ENCODE results near the gene CAPN11. TPM values are rescaled to one million over a fixed set of nuclear protein-coding genes. Genes with fewer than 3 reads are reported as not detected.
"Not testable (repeated sequence)": the region's sequence is repeated elsewhere in the genome, so short reads cannot be mapped to it uniquely, and the experiment has no call there.

CAPN11 gene
- total RNA-seq, 4 donors from 2014 or later: 0.67 to 16.5 (median 4.9) TPM; not detected in 1

- no peaks in the 10 kb centered on the region for H3K36me3 ChIP-seq
- peaks cover 0 to 21% (median 0%) of the 10 kb centered on the region in 4 donors for H3K4me1 ChIP-seq
- DNase-seq: no peak
- H3K27me3 ChIP-seq: no peaks in the 10 kb centered on the region
- H3K9me3 ChIP-seq: no peaks in the 10 kb centered on the region
- no peak overlapping the region for H3K27ac ChIP-seq
- no peak for TF ChIP-seq POLR2A (IDR thresholded peaks at IDR 0.05)
- TF ChIP-seq, protein P1, sequence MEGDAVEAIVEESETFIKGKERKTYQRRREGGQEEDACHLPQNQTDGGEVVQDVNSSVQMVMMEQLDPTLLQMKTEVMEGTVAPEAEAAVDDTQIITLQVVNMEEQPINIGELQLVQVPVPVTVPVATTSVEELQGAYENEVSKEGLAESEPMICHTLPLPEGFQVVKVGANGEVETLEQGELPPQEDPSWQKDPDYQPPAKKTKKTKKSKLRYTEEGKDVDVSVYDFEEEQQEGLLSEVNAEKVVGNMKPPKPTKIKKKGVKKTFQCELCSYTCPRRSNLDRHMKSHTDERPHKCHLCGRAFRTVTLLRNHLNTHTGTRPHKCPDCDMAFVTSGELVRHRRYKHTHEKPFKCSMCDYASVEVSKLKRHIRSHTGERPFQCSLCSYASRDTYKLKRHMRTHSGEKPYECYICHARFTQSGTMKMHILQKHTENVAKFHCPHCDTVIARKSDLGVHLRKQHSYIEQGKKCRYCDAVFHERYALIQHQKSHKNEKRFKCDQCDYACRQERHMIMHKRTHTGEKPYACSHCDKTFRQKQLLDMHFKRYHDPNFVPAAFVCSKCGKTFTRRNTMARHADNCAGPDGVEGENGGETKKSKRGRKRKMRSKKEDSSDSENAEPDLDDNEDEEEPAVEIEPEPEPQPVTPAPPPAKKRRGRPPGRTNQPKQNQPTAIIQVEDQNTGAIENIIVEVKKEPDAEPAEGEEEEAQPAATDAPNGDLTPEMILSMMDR (IDR thresholded peaks at IDR 0.05): no peak
- H3K4me3 ChIP-seq: no peak overlapping the region
Observed at GRCh38 chr6:44180886-44181285, 22.3 kb downstream of the CAPN11 start.

DNA sequence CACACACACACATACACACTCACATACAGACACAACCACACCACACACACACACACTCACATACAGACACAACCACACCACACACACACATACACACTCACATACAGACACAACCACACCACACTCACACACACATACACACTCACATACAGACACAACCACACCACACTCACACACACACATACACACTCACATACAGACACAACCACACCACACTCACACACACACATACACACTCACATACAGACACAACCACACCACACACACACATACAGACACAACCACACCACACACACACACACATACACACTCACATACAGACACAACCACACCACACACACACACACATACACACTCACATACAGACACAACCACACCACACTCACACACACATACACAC lies 23.2 kb downstream of the CAPN11 start:
- H3K36me3 ChIP-seq, DNase-seq, H3K9me3 ChIP-seq, H3K27ac ChIP-seq, H3K4me3 ChIP-seq, H3K27me3 ChIP-seq: not testable (repeated sequence)
- peaks cover 0 to 13% (median 0%) of the 10 kb centered on the region in 4 donors for H3K4me1 ChIP-seq

DNA sequence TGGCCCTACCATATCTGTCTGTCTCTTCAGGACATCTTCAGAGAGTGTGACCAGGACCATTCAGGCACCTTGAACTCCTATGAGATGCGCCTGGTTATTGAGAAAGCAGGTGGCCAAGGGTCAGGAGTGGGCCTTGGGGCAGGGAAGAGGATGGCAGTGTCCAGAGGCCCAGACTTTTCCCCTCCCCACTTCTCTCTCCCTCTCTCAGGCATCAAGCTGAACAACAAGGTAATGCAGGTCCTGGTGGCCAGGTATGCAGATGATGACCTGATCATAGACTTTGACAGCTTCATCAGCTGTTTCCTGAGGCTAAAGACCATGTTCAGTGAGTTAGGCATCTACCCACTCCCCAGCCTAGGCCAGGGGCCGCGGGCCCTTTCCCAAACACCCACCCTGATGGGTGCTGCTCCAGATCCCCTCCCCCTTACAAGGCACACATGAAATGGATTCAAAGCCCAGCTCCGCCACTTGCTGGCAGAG lies 24.3 kb downstream of the CAPN11 start:
- TF ChIP-seq, protein P1 (IDR thresholded peaks at IDR 0.05): no peak
- no peaks in the 10 kb centered on the region for H3K36me3 ChIP-seq
- H3K9me3 ChIP-seq: no peaks in the 10 kb centered on the region
- H3K4me1 ChIP-seq: peaks cover 0 to 5% (median 0%) of the 10 kb centered on the region in 4 donors
- no peak for DNase-seq
- no peaks in the 10 kb centered on the region for H3K27me3 ChIP-seq
- no peak overlapping the region for H3K4me3 ChIP-seq
- no peak overlapping the region for H3K27ac ChIP-seq

GRCh38 chr6:44183783-44184182 lies 25.2 kb downstream of the CAPN11 start:
- Histone ChIP-seq H3K4me1 (no peaks in the 10 kb centered on the region), H3K36me3 (no peaks in the 10 kb centered on the region), H3K27me3 (no peaks in the 10 kb centered on the region), H3K4me3 (no peak overlapping the region), H3K9me3 (no peaks in the 10 kb centered on the region), H3K27ac (no peak overlapping the region)
- DNase-seq: no peak
- no peak for TF ChIP-seq POLR2A (IDR thresholded peaks at IDR 0.05)
- TF ChIP-seq, protein P1 (IDR thresholded peaks at IDR 0.05): no peak

- not testable (repeated sequence) for DNase-seq, H3K36me3 ChIP-seq, H3K27me3 ChIP-seq, H3K27ac ChIP-seq, H3K9me3 ChIP-seq, H3K4me3 ChIP-seq, H3K4me1 ChIP-seq
Observed at GRCh38 chr6:44185356-44185755, 26.7 kb downstream of the CAPN11 start.

DNA sequence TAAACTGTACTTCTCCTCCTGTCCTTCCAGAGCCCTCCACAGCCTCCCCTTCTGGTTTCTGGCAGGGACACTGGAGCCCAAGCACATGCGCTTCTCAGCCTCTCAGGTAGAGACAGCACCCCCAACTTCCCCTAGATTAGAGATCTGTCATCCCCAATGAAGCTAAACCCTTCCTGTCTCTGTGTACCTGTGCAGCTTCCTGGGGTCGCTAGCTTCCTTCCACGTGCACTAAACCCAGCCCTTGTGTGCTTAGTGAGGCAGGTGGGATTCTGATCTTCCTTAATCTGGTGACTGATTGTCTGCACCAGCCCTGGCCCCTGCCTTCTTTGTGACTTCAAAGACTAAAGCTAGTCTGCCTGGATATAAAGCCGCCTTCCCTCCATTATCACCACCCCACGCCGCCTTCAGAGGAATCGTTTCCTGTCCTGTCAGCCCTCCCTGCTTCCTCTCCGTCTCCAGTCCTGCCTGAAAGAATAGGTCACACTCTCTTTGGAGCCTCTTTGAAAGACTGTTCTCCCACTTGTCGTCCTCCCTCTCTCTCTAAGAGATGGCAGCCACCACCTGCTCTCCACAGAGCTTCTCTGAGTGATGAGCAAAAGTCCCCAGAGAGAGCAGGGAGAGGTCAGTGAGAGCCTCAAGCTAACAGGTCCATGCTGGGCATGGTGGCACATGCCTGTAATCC lies 27.5 kb downstream of the CAPN11 start:
- Histone ChIP-seq H3K27me3 (no peaks in the 10 kb centered on the region), H3K4me3 (no peak overlapping the region), H3K4me1 (no peaks in the 10 kb centered on the region), H3K9me3 (no peaks in the 10 kb centered on the region), H3K36me3 (no peaks in the 10 kb centered on the region), H3K27ac (no peak overlapping the region)
- DNase-seq: no peak
- TF ChIP-seq POLR2A (IDR thresholded peaks at IDR 0.05): no peak
- TF ChIP-seq, protein P1 (IDR thresholded peaks at IDR 0.05): no peak

- Histone ChIP-seq H3K4me3 (no peak overlapping the region), H3K36me3 (no peaks in the 10 kb centered on the region), H3K27me3 (no peaks in the 10 kb centered on the region), H3K27ac (no peak overlapping the region), H3K4me1 (no peaks in the 10 kb centered on the region), H3K9me3 (no peaks in the 10 kb centered on the region)
- DNase-seq: no peak
- TF ChIP-seq, protein P1 (IDR thresholded peaks at IDR 0.05): no peak
- no peak for TF ChIP-seq POLR2A (IDR thresholded peaks at IDR 0.05)
Observed at GRCh38 chr6:44186635-44187025, 28.0 kb downstream of the CAPN11 start.
